ENCODE results near the gene GYPB. TPM values are rescaled to one million over a fixed set of nuclear protein-coding genes. Genes with fewer than 3 reads are reported as not detected.
A peak's percentile ranks its signal among the peaks of the same experiment; 100 is the strongest.
"Not testable (repeated sequence)": the region's sequence is repeated elsewhere in the genome, so short reads cannot be mapped to it uniquely, and the experiment has no call there.

The GYPB gene
- total RNA-seq, 1 donor from 2014 or later = not detected

- H3K27ac ChIP-seq (replicated peaks); H3K4me1 ChIP-seq; DNase-seq; H3K36me3 ChIP-seq; intact Hi-C loops (cut with micrococcal nuclease); H3K27me3 ChIP-seq (ENCODE audit: low read depth); H3K4me3 ChIP-seq; H3K9me3 ChIP-seq (replicated peaks): not testable (repeated sequence)
Observed at GRCh38 chr4:144026682-144027081, 7.5 kb upstream of the GYPB start.

DNA sequence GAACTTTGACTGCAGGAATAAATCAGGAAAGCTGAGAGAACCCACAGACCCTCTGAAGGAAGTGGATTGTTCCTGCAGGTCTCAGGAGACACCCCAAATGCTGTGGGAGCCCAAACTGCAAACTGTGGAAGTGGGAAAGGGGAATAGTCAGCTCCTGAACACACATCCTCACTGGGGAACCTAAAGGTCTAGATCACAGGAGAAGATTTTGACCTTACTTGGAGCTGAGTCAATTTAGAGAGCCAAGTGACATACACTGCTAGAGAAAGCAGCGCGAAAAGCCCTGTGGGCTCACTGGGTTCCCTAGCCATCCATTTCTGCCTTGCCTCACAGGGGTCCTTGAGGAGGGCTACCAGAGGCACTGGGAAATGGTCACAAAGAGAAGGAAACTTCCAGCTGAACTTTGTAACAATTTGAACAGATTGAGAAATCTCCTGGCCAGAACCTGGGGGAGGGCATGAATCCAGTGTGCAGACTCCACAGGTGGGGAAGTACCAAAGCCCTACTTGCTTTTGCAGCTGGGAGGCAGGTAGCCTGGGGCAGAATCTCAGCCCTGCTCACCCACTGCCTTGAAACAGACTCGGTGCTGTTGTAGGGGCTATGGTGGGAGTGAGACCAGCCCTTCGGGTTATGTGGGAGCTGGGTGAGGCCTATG is 5.3 kb upstream of the GYPB start:
- H3K4me1 ChIP-seq; DNase-seq; H3K27me3 ChIP-seq (ENCODE audit: low read depth); H3K27ac ChIP-seq (replicated peaks); H3K4me3 ChIP-seq; intact Hi-C loops (cut with micrococcal nuclease); H3K36me3 ChIP-seq; H3K9me3 ChIP-seq (replicated peaks): not testable (repeated sequence)

DNA sequence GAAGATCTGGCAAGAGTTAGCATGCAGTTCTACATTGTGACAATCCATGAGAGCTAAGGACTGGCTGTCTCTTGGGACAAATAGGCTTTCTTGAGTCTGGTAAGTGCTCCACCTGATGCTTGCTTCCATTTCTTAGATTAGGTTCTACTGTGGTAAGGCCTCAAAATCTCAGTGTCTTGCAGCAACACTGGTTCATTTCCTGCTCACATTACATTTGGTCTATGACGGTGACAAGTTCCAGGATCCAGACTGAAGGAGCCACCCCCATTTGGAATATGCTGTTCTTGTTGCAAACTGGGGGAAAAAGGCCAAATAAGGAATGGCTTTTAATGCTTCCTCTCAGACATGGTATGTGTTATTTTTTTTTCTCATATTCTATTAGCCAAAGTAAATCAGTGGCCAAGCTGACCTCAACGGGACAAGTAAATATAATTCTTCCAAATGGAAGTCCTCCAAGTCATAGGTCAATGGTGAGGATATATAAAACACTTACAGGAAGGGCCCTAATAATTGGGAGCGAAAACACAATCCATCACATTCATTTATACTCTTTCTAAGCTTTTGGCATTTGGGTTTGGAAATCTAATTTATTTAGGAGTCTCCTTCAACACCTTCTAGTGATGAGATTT is 3.7 kb upstream of the GYPB start:
- H3K9me3 ChIP-seq (replicated peaks); H3K36me3 ChIP-seq; intact Hi-C loops (cut with micrococcal nuclease); H3K27ac ChIP-seq (replicated peaks); H3K27me3 ChIP-seq (ENCODE audit: low read depth); H3K4me3 ChIP-seq; H3K4me1 ChIP-seq; DNase-seq: not testable (repeated sequence)

- intact Hi-C loops (cut with micrococcal nuclease); H3K27me3 ChIP-seq (ENCODE audit: low read depth); H3K9me3 ChIP-seq (replicated peaks); H3K36me3 ChIP-seq; H3K4me3 ChIP-seq; DNase-seq; H3K4me1 ChIP-seq; H3K27ac ChIP-seq (replicated peaks): not testable (repeated sequence)
- TF ChIP-seq, protein P1, sequence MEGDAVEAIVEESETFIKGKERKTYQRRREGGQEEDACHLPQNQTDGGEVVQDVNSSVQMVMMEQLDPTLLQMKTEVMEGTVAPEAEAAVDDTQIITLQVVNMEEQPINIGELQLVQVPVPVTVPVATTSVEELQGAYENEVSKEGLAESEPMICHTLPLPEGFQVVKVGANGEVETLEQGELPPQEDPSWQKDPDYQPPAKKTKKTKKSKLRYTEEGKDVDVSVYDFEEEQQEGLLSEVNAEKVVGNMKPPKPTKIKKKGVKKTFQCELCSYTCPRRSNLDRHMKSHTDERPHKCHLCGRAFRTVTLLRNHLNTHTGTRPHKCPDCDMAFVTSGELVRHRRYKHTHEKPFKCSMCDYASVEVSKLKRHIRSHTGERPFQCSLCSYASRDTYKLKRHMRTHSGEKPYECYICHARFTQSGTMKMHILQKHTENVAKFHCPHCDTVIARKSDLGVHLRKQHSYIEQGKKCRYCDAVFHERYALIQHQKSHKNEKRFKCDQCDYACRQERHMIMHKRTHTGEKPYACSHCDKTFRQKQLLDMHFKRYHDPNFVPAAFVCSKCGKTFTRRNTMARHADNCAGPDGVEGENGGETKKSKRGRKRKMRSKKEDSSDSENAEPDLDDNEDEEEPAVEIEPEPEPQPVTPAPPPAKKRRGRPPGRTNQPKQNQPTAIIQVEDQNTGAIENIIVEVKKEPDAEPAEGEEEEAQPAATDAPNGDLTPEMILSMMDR (IDR thresholded peaks at IDR 0.05; ENCODE audit: borderline replicate concordance) = peak; percentile 65
Observed at GRCh38 chr4:144021336-144021990, 2.3 kb upstream of the GYPB start.

DNA sequence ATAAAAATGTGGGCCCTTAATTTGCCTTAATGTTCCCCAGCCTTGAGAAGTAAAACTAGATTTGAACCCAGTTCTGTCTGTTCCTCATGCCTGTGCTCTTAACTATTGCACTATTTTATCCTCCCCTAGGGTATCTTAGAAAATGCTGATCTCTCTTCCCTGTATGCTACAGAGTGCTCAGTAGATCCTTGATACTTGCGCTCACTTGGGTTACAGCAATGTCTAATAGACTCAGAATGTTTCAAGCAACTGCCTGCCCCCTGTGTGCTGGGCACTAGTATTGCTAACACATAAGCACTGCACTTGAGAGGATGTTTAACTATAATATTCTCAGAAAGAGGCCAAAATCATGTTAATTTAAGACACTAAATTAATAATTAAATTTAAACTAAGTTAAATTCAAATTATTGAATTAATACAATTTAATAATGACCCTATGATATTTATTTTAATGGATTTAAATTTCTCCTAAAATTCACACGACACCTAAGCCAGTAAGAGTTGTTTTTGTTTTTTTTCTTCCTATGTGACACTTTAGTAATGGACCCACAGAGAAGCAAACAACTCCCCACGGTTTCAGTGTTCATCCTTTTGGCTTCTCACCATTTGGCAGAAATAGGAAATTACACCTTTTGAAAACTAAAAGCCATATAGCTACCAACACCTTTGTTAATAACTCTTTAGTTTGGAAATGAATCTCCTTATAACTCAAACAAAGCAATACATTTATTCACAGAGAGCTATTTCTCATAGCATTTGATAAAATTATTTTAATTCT is 768 bp downstream of the GYPB start:
- H3K4me1 ChIP-seq; H3K4me3 ChIP-seq; H3K36me3 ChIP-seq; H3K27ac ChIP-seq (replicated peaks); H3K27me3 ChIP-seq (ENCODE audit: low read depth); DNase-seq; intact Hi-C loops (cut with micrococcal nuclease); H3K9me3 ChIP-seq (replicated peaks): not testable (repeated sequence)

DNA sequence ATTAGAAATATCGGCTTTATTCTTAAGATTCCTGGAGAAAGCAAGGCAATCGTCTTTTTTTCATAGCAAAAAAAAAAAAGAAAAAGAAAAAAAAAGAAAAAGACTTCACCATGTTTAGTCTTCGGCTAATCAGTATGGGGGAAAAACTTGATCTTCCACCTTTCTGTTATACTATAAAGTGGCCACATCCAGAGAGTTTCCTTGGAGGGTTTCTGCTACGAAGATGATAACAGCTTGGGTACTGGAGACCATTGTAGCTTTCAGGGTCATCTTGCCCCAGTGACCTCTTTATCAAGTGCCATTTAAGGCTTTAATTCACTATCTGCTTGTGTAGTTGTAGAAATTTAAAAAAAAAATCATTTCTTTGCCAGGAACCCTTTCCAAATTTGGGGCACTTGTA is 1.9 kb downstream of the GYPB start:
- intact Hi-C loops (cut with micrococcal nuclease); H3K36me3 ChIP-seq; H3K27ac ChIP-seq (replicated peaks); H3K4me1 ChIP-seq; H3K27me3 ChIP-seq (ENCODE audit: low read depth); H3K4me3 ChIP-seq; H3K9me3 ChIP-seq (replicated peaks); DNase-seq: not testable (repeated sequence)

DNA sequence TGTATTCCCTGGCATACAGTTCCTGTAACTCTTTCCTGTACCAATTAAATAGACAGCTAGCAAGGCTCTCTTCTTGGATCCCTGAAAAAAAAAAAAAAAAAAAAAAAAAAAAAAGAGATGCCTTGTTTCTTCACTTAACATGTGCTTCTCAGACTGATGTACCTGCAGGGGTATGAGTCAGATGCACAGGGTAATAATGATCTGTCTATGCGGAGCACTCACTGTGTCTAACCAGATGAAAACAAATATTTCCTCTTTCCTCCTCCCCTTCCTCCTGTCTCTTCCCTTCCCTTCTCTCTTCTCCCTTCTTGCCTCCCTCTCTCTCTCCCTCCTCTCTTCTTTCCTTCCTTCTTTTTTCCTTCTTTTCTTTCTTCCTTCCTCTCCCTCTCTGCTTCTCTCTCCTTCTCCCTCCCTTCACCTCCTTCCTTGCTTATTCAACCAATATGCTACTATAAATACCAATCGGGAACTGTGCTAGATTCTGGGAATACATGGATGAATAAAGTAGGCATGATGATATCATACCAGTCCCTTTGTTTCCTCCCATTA is 3.0 kb downstream of the GYPB start:
- DNase-seq; H3K4me3 ChIP-seq; H3K27ac ChIP-seq (replicated peaks); intact Hi-C loops (cut with micrococcal nuclease); H3K36me3 ChIP-seq; H3K4me1 ChIP-seq; H3K27me3 ChIP-seq (ENCODE audit: low read depth); H3K9me3 ChIP-seq (replicated peaks): not testable (repeated sequence)

DNA sequence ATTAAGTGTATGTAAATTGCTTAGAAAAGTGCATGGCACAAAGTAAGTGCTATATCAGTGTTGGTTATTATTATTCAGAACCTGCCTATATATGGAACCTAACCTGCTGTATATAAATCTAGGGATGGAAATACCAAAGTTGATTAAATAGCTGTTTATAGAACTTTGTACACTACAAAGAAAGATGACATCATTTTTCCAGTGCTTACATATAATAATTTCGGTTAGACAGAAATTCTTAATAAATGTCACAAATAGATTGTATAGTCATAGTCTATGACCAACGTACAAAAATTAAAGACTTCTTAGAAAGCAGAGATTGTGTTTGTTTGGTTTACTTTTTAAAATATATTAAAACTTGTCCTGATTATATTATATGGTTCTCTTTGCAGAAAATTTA is 4.4 kb downstream of the GYPB start:
- Histone ChIP-seq H3K36me3 (no peaks in the 10 kb centered on the region), H3K9me3 (replicated peaks) (no peaks in the 10 kb centered on the region), H3K27ac (replicated peaks) (no peak overlapping the region), H3K4me1 (no peaks in the 10 kb centered on the region), H3K4me3 (no peak overlapping the region), H3K27me3 (ENCODE audit: low read depth) (peaks cover 3% of the 10 kb centered on the region)
- no peak for DNase-seq
- TF ChIP-seq, protein P1 (IDR thresholded peaks at IDR 0.05; ENCODE audit: borderline replicate concordance) = no peak
- intact Hi-C loops (cut with micrococcal nuclease) = no loop called here

- H3K4me3 ChIP-seq; intact Hi-C loops (cut with micrococcal nuclease); H3K36me3 ChIP-seq; H3K9me3 ChIP-seq (replicated peaks); H3K27me3 ChIP-seq (ENCODE audit: low read depth); H3K4me1 ChIP-seq; H3K27ac ChIP-seq (replicated peaks); DNase-seq: not testable (repeated sequence)
Observed at GRCh38 chr4:144008602-144009001, 10.6 kb downstream of the GYPB start.

DNA sequence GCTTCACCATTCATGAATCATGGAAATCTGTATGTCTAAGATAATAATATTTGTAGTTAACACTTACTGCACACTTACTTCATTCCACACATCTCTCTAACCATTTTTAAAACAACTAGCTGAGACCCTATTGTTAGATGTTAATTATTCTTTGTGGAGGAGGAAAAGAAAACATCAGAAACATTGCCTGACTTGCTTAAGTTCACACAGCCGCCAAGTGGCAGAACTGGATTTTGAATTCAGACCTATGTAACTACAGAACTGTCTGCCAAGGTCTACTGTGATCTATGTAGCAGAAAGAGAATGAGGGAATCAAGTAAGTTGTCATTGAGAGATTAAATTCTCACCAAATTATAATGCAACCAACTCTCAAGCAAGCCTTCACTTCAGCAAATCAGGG is 11.2 kb downstream of the GYPB start:
- H3K27ac ChIP-seq (replicated peaks); H3K36me3 ChIP-seq; H3K9me3 ChIP-seq (replicated peaks); H3K4me3 ChIP-seq; DNase-seq; H3K4me1 ChIP-seq; H3K27me3 ChIP-seq (ENCODE audit: low read depth); intact Hi-C loops (cut with micrococcal nuclease): not testable (repeated sequence)

- H3K4me3 ChIP-seq; H3K27me3 ChIP-seq (ENCODE audit: low read depth); intact Hi-C loops (cut with micrococcal nuclease); H3K27ac ChIP-seq (replicated peaks); H3K36me3 ChIP-seq; H3K4me1 ChIP-seq; H3K9me3 ChIP-seq (replicated peaks); DNase-seq: not testable (repeated sequence)
Observed at GRCh38 chr4:144006200-144006803, 12.9 kb downstream of the GYPB start.
